ENCODE measurements around the gene C16orf74. TPM values are rescaled to one million over a fixed set of nuclear protein-coding genes. Genes with fewer than 3 reads are reported as not detected.

C16orf74 gene
- total RNA-seq, 1 donor from 2014 or later = 0.66 TPM

DNA sequence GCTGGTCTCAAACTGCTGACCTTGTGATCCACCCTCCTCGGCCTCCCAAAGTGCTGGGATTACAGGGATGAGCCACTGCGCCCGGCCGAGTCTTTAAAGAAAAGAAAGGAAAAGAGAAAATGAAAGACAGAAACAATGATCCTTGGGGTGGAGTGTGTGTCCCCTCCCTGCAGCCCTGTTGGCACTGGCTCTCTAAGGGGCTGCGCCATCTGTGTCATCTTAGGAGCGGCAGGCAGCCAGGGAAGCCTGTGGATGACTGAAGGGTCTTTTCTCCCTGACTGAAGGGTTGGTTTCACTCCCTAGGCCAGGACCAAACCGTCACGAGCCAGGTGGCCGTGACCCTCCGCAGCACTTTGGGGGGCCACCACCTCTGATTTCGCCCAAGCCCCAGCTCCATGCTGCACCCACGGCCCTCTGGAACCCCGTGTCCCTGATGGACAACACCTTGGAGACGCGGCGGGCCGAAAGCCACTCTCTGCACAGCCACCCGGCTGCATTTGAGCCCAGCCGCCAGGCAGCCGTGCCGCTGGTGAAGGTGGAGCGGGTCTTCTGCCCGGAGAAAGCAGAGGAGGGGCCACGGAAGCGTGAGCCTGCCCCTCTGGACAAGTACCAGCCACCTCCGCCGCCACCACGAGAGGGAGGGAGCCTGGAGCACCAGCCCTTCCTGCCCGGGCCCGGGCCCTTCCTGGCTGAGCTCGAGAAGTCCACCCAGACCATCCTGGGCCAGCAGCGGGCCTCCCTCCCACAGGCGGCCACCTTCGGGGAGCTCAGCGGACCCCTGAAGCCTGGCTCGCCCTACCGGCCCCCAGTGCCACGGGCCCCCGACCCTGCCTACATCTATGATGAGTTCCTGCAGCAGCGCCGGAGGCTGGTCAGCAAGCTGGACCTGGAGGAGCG, 89.8 kb downstream of the C16orf74 start:
- intact Hi-C loops (cut with micrococcal nuclease) = no loop called here

DNA sequence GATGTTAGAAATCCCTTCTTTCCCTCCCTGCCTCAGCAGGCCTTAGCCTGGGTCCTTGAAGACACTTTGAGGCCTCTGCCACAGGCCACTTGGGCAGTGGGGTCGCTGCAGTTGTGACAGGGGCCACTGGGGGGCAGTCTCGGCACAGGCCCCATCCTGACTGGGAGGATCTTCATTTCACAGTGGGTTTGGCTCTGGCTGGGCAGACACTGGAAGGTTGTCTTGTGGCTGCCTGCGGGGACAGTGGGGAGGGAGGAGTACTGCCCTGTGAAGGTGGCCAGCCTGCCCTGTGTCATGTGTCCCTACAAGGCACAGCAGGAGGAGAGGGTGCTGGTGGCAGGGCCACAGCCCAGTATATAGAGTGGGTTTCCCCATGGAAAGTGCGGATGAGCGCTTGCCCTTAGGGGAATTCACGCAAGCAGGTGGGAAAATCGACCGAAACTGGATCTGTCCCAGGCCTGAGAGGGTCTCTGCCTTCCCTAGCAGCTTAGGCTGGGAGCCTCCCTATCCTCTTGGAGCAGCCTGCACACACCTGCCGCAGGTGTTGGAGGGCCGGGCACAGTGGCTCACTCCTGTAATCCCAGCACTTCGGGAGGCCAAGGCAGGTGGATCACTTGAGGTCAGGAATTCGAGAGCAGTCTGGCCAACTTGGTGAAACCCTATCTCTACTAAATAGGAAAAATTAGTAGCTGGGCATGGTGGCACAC, 90.9 kb downstream of the C16orf74 start:
- intact Hi-C loops (cut with micrococcal nuclease) = loop anchor here (1.0 kb wide), 1 partner anchor 58 kb away; no protein-coding TSS in a partner anchor

GRCh38 chr16:85659336-85659735, 91.6 kb downstream of the C16orf74 start:
- intact Hi-C loops (cut with micrococcal nuclease) = loop anchor here (1.0 kb wide), 1 partner anchor 59 kb away; no protein-coding TSS in a partner anchor

- intact Hi-C loops (cut with micrococcal nuclease) = loop anchor here (1.0 kb wide), 1 partner anchor 60 kb away; no protein-coding TSS in a partner anchor
These were observed 92.2 kb downstream of the C16orf74 start for GRCh38 chr16:85658504-85659326.

GRCh38 chr16:85657996-85658395, 92.9 kb downstream of the C16orf74 start:
- intact Hi-C loops (cut with micrococcal nuclease) = no loop called here

Other genes starting within 250 kb of the C16orf74 start
- gene GSE1, start 137.8 kb downstream of the C16orf74 start, total RNA-seq = 30.2 and 31.6 TPM in 2 replicates
- gene GINS2, start 62.1 kb downstream of the C16orf74 start, total RNA-seq = 39.6 and 40.9 TPM in 2 replicates
- 36.2 and 41.8 TPM in 2 replicates for gene EMC8, start 48.4 kb upstream of the C16orf74 start, total RNA-seq
- gene COX4I1, start 48.6 kb upstream of the C16orf74 start, total RNA-seq = 470 and 482 TPM in 2 replicates
- gene IRF8, start 148.1 kb upstream of the C16orf74 start, total RNA-seq = 16.9 and 17.5 TPM in 2 replicates